H1 (cell line): ENCODE results near the gene PRPF38A. TPM values are rescaled to one million over a fixed set of nuclear protein-coding genes. Genes with fewer than 3 reads are reported as not detected.

ENCODE experiments used
- CTCF ChIA-PET: fragments of 300-600 bp; sonication (Branson Sonifier 250); formaldehyde crosslinking; loops from one replicate; lab custom pipeline; 2021; ENCODE audit not compliant: partially characterized antibody; lab: Charles Lee
- POLR2A ChIA-PET: fragments of 300-600 bp; sonication (Branson Sonifier 250); formaldehyde crosslinking; loops from one replicate; lab custom pipeline; 2021; ENCODE audit warnings: inconsistent platforms; ENCODE audit not compliant: partially characterized antibody; lab: Charles Lee
- DNase-seq, 2 experiments: peaks; one replicate each; pipeline versions ENCODE4 v3.0.0 to v3.0.0-alpha.2; 2010 to 2022; ENCODE audit warnings: low spot score in 2 of 2, low read depth in 1 of 2, mixed read lengths in 1 of 2
- FAIRE-seq: peaks from 2 replicates; lab custom pipeline; 2011; peaks lifted over from hg19 to GRCh38; lab: Jason Lieb, UNC
- H2AFZ ChIP-seq: 2 replicates; pipeline ENCODE4 v1.8.1; 2012; ENCODE audit warnings: low read length, inconsistent platforms
- H2AK5ac ChIP-seq: 2 replicates; pipeline ENCODE4 v1.6.1; 2013; ENCODE audit warnings: low read depth, low read length
- H2BK120ac ChIP-seq: replicated peaks from 2 replicates; pipeline ENCODE3; 2013; ENCODE audit warnings: low read depth, low read length, inconsistent platforms
- H2BK12ac ChIP-seq: 2 replicates; pipeline ENCODE4 v1.6.1; 2013; ENCODE audit warnings: low read depth, low read length
- H2BK15ac ChIP-seq: 2 replicates; pipeline ENCODE4 v1.6.1; 2013; ENCODE audit warnings: low read length
- H2BK20ac ChIP-seq: 2 replicates; pipeline ENCODE4 v1.6.1; 2013; ENCODE audit warnings: low read length
- H2BK5ac ChIP-seq: 2 replicates; pipeline ENCODE4 v1.6.1; 2013; ENCODE audit warnings: low read depth, low read length
- H3K14ac ChIP-seq: 2 replicates; pipeline ENCODE4 v1.6.1; 2013; ENCODE audit warnings: inconsistent platforms; ENCODE audit not compliant: insufficient read length
- H3K18ac ChIP-seq: 2 replicates; pipeline ENCODE4 v1.6.1; 2013; ENCODE audit warnings: low read length; ENCODE audit errors: extremely low read depth
- H3K23ac ChIP-seq: 2 replicates; pipeline ENCODE4 v1.6.1; 2013; ENCODE audit warnings: inconsistent platforms; ENCODE audit not compliant: insufficient read length
- H3K23me2 ChIP-seq: 2 replicates; pipeline ENCODE4 v1.6.1; 2013; ENCODE audit warnings: low read depth, low read length
- H3K27ac ChIP-seq: 2 replicates; pipeline ENCODE4 v1.6.1; 2011; ENCODE audit warnings: low read depth, low read length, inconsistent platforms
- H3K27me3 ChIP-seq, 4 experiments: replicated peaks in 1 of 4; 1 replicate in 1 of 4; 2 replicates in 3 of 4; pipeline versions ENCODE4 v1.6.1 to v1.8.1; 2011 to 2013; ENCODE audit warnings: low read length in 3 of 4, mild to moderate bottlenecking in 3 of 4, inconsistent platforms in 2 of 4, mixed read lengths in 2 of 4, moderate library complexity in 1 of 4; ENCODE audit not compliant: control insufficient read depth in 3 of 4, insufficient read depth in 3 of 4; ENCODE audit errors: extremely low read depth in 1 of 4
- H3K36me3 ChIP-seq, 4 experiments: 2 replicates each; pipeline versions ENCODE4 v1.6.1 to v1.8.1; 2011 to 2013; ENCODE audit warnings: mild to moderate bottlenecking in 4 of 4, low read length in 3 of 4, moderate library complexity in 2 of 4, control low read depth in 1 of 4, inconsistent platforms in 1 of 4; ENCODE audit not compliant: insufficient read depth in 4 of 4, control insufficient read depth in 2 of 4
- H3K4ac ChIP-seq: replicated peaks from 2 replicates; pipeline ENCODE3; 2013; ENCODE audit warnings: low read length, low read depth, mixed read lengths, inconsistent platforms; ENCODE audit not compliant: insufficient read length
- H3K4me1 ChIP-seq, 4 experiments: replicated peaks in 1 of 4; 1 replicate in 1 of 4; 2 replicates in 3 of 4; pipeline versions ENCODE4 v1.6.1 to v1.8.1; 2011 to 2013; ENCODE audit warnings: low read length in 3 of 4, inconsistent platforms in 2 of 4, mixed read lengths in 1 of 4; ENCODE audit not compliant: insufficient read depth in 4 of 4, control insufficient read depth in 3 of 4
- H3K4me2 ChIP-seq, 2 experiments: 2 replicates each; pipeline versions ENCODE4 v1.6.1 to v1.8.1; 2011 to 2013; ENCODE audit warnings: low read depth in 2 of 2, low read length in 2 of 2, control low read depth in 1 of 2, inconsistent platforms in 1 of 2, mild to moderate bottlenecking in 1 of 2; ENCODE audit not compliant: insufficient read depth in 1 of 2
- H3K4me3 ChIP-seq, 4 experiments: fragments of 200-600, 300-600 bp in 1 of 4; sonication (generic), shearing (Covaris generic), sonication (Bioruptor Twin) in 1 of 4; 2 replicates each; pipeline versions ENCODE4 v1.5.1 to v1.8.1; 2011 to 2016; ENCODE audit warnings: low read length in 4 of 4, low read depth in 3 of 4, control low read depth in 2 of 4, inconsistent platforms in 2 of 4, mild to moderate bottlenecking in 2 of 4, mixed read lengths in 1 of 4, moderate library complexity in 1 of 4; ENCODE audit not compliant: insufficient read depth in 2 of 4; ENCODE audit errors: extremely low read depth in 1 of 4
- H3K56ac ChIP-seq: replicated peaks from 2 replicates; pipeline ENCODE3; 2013; ENCODE audit warnings: low read depth, mild to moderate bottlenecking, mixed read lengths, low read length, inconsistent platforms; ENCODE audit not compliant: insufficient read length
- H3K79me1 ChIP-seq: 2 replicates; pipeline ENCODE4 v1.6.1; 2013; ENCODE audit warnings: low read depth, low read length, control low read depth
- H3K79me2 ChIP-seq, 2 experiments: 2 replicates each; pipeline versions ENCODE4 v1.6.1 to v1.8.1; 2012 to 2013; ENCODE audit warnings: low read length in 2 of 2, mild to moderate bottlenecking in 2 of 2, inconsistent platforms in 1 of 2; ENCODE audit not compliant: insufficient read depth in 2 of 2, control insufficient read depth in 1 of 2
- H3K9ac ChIP-seq, 4 experiments: replicated peaks in 1 of 4; 1 replicate in 1 of 4; 2 replicates in 3 of 4; pipeline versions ENCODE4 v1.6.1 to v1.8.1; 2011 to 2013; ENCODE audit warnings: low read depth in 3 of 4, low read length in 3 of 4, control low read depth in 2 of 4, mild to moderate bottlenecking in 2 of 4, moderate library complexity in 2 of 4, inconsistent platforms in 1 of 4; ENCODE audit errors: extremely low read depth in 1 of 4
- H3K9me3 ChIP-seq, 2 experiments: 2 replicates each; pipeline versions ENCODE4 v1.6.1 to v1.8.1; 2012 to 2013; ENCODE audit warnings: mild to moderate bottlenecking in 2 of 2, moderate library complexity in 2 of 2, control low read depth in 1 of 2, inconsistent platforms in 1 of 2, low read depth in 1 of 2, low read length in 1 of 2, mixed read lengths in 1 of 2; ENCODE audit not compliant: insufficient read depth in 2 of 2
- H4K20me1 ChIP-seq, 2 experiments: replicated peaks in 1 of 2; 2 replicates each; pipeline versions ENCODE3 to v1.8.1; 2011 to 2013; ENCODE audit warnings: inconsistent platforms in 2 of 2, low read length in 2 of 2, mild to moderate bottlenecking in 1 of 2; ENCODE audit not compliant: insufficient read depth in 2 of 2, control insufficient read depth in 1 of 2
- H4K5ac ChIP-seq: 2 replicates; pipeline ENCODE4 v1.6.1; 2013; ENCODE audit warnings: low read length, low read depth, mixed read lengths, inconsistent platforms; ENCODE audit not compliant: insufficient read length
- H4K8ac ChIP-seq: 2 replicates; pipeline ENCODE4 v1.8.0; 2013; ENCODE audit warnings: mild to moderate bottlenecking, moderate library complexity, low read length, inconsistent platforms; ENCODE audit not compliant: insufficient read depth; ENCODE audit errors: extremely low read depth
- H4K91ac ChIP-seq: replicated peaks from 2 replicates; pipeline ENCODE3; 2013; ENCODE audit warnings: low read length, mixed read lengths, inconsistent platforms; ENCODE audit not compliant: insufficient read length
- POLR2AphosphoS5 ChIP-seq: IDR thresholded peaks from 2 replicates; pipeline ENCODE4 v1.6.1; 2011; ENCODE audit warnings: low read depth, low read length
- WGBS, 2 experiments: shearing (Covaris generic) in 1 of 2; methylation state at CpG; one replicate each; pipeline versions ENCODE4 v1.1.6 to v1.1.7; 2013 to 2015; ENCODE audit warnings: low lambda C conversion rate in 2 of 2, mixed read lengths in 2 of 2, inconsistent platforms in 1 of 2, low coverage in 1 of 2, missing lambda C conversion rate in 1 of 2; ENCODE audit not compliant: insufficient replicate concordance in 2 of 2, insufficient coverage in 1 of 2, insufficient read length in 1 of 2; ENCODE audit errors: extremely low coverage in 1 of 2, missing lambda C conversion rate in 1 of 2; 5-methylcytosine and 5-hydroxymethylcytosine counted together
- polyA plus RNA-seq, 7 experiments: library from polyadenylated mRNA; depleted of rRNA in 3 of 7; stranded (reverse) in 5 of 7; unstranded in 2 of 7; fragments of >200 nt in 5 of 7; fragments of 200-250 nt in 2 of 7; gene quantifications; 1 replicate in 5 of 7; 2 replicates in 1 of 7; 4 replicates in 1 of 7; pipeline versions ENCODE4 v1.2.1 to v1.2.3, GENCODE V29; 2011 to 2013; ENCODE audit warnings: missing spikeins in 2 of 7, mixed read lengths in 2 of 7
- total RNA-seq: library from RNA; stranded (reverse); fragmentation: NEBNext Ultra II Directional; extraction: Animal tissue kit (Norgen Biotek cat#: 25700); gene quantifications from 2 replicates; pipeline ENCODE4 v1.2.1, GENCODE V29; 2021

Gene PRPF38A
- total and polyA plus RNA-seq, 2 of the 8 experiments (the other 6 are each of a cell fraction or from before 2014, with no cell fraction given), result 25.6 to 76.2 TPM

GRCh38 chr1:52427152-52427551 is 22.8 kb downstream of the PRPF38A start:
- H3K27me3 ChIP-seq, result no peaks in the 10 kb centered on the region
- no peak overlapping the region for H2BK12ac ChIP-seq
- H4K20me1 ChIP-seq, result peaks cover 0 to 1% of the 10 kb centered on the region in 2 experiments
- H3K27ac ChIP-seq, result no peak overlapping the region
- 91% methylated on average over 1 of the region's 1 CpG; no CpG with 5 or more reads in 1 of the 2 experiments for WGBS, 2 experiments
- H3K18ac ChIP-seq, result no peak overlapping the region
- H3K79me1 ChIP-seq, result no peaks in the 10 kb centered on the region
- no peak overlapping the region for H2AK5ac ChIP-seq
- no peaks in the 10 kb centered on the region; a peak in 1 of 7 replicates for H3K4me1 ChIP-seq
- H2BK5ac ChIP-seq, result no peak overlapping the region
- ChIA-PET POLR2A (interaction anchor here (0.6 to 1.4 kb wide), 2 partner anchors 19 to 38 kb away, joined by 3 to 4 read pairs; no protein-coding TSS in a partner anchor), CTCF (interaction anchor here (1.5 to 1.9 kb wide), 2 partner anchors 22 to 259 kb away, joined by 5 read pairs; no protein-coding TSS in a partner anchor)
- no peak overlapping the region for H3K14ac ChIP-seq
- H3K4ac ChIP-seq, result no peak overlapping the region
- no peak for FAIRE-seq
- H2AFZ ChIP-seq, result no peak overlapping the region
- no peak overlapping the region for H3K9ac ChIP-seq
- H3K23me2 ChIP-seq, result no peaks in the 10 kb centered on the region
- H2BK15ac ChIP-seq, result no peak overlapping the region
- H3K56ac ChIP-seq, result no peak overlapping the region
- H3K4me3 ChIP-seq, result no peak overlapping the region
- H3K36me3 ChIP-seq, result peaks cover 4 to 41% (median 15%) of the 10 kb centered on the region in 4 experiments
- no peak for DNase-seq
- no peak overlapping the region for H2BK120ac ChIP-seq
- H3K79me2 ChIP-seq, result no peaks in the 10 kb centered on the region
- no peak overlapping the region for H4K91ac ChIP-seq
- no peaks in the 10 kb centered on the region for H3K9me3 ChIP-seq
- no peak overlapping the region for H3K23ac ChIP-seq
- no peak overlapping the region for H3K4me2 ChIP-seq
- no peak overlapping the region for H2BK20ac ChIP-seq
- H4K8ac ChIP-seq, result no peak overlapping the region
- no peak overlapping the region for H4K5ac ChIP-seq
- no peak for TF ChIP-seq POLR2AphosphoS5
